GM23248 (cell line): ENCODE results near the gene FUT8. TPM values are rescaled to one million over a fixed set of nuclear protein-coding genes. Genes with fewer than 3 reads are reported as not detected.

Experiments
- DNase-seq: peaks from one replicate; pipeline ENCODE4 v3.0.0-alpha.2; 2015
- H2AFZ ChIP-seq: fragments of 200-600 bp; sonication (generic); 2 replicates; pipeline ENCODE4 v1.6.1; 2016; ENCODE audit warnings: antibody characterized with exemption
- H3F3A ChIP-seq: fragments of 200-600 bp; sonication (generic); 2 replicates; pipeline ENCODE4 v1.6.1; 2016; ENCODE audit warnings: mild to moderate bottlenecking, antibody characterized with exemption, mixed run types; ENCODE audit not compliant: insufficient read depth
- H3K27ac ChIP-seq: fragments of 200-600 bp; sonication (generic); 2 replicates; pipeline ENCODE4 v1.5.1; 2016; ENCODE audit warnings: mild to moderate bottlenecking
- H3K27me3 ChIP-seq: fragments of 200-600 bp; sonication (generic); replicated peaks from 2 replicates; pipeline ENCODE4 v1.6.1; 2016; ENCODE audit warnings: mild to moderate bottlenecking; ENCODE audit not compliant: insufficient read depth
- H3K36me3 ChIP-seq: fragments of 200-600 bp; sonication (generic); 2 replicates; pipeline ENCODE4 v1.6.1; 2016; ENCODE audit warnings: low read depth, mild to moderate bottlenecking
- H3K4me1 ChIP-seq: fragments of 200-600 bp; sonication (generic); 2 replicates; pipeline ENCODE4 v1.6.1; 2016; ENCODE audit warnings: mild to moderate bottlenecking; ENCODE audit not compliant: insufficient read depth
- H3K4me2 ChIP-seq: fragments of 200-600 bp; sonication (generic); one replicate; pipeline ENCODE4 v1.6.1; 2016; ENCODE audit warnings: mild to moderate bottlenecking; ENCODE audit not compliant: unreplicated experiment
- H3K4me3 ChIP-seq: fragments of 200-600 bp; sonication (generic); 2 replicates; pipeline ENCODE4 v1.5.1; 2016; ENCODE audit warnings: mild to moderate bottlenecking
- H3K79me2 ChIP-seq: fragments of 200-600 bp; sonication (generic); 2 replicates; pipeline ENCODE4 v1.6.1; 2016; ENCODE audit warnings: mild to moderate bottlenecking; ENCODE audit not compliant: insufficient read depth
- H3K9ac ChIP-seq: fragments of 200-600 bp; sonication (generic); 2 replicates; pipeline ENCODE4 v1.6.1; 2016; ENCODE audit warnings: mild to moderate bottlenecking
- H3K9me2 ChIP-seq: fragments of 200-600 bp; sonication (generic); 2 replicates; pipeline ENCODE4 v1.6.1; 2016; ENCODE audit warnings: mixed run types, mild to moderate bottlenecking, moderate library complexity; ENCODE audit not compliant: insufficient read depth
- H3K9me3 ChIP-seq: fragments of 200-600 bp; sonication (generic); one replicate; pipeline ENCODE4 v1.6.1; 2017; ENCODE audit warnings: low read depth
- H4K20me1 ChIP-seq: fragments of 200-600 bp; sonication (generic); 2 replicates; pipeline ENCODE4 v1.6.0; 2016; ENCODE audit not compliant: insufficient read depth
- EZH2 ChIP-seq: fragments of 200-600 bp; sonication (generic); IDR thresholded peaks from 2 replicates; pipeline ENCODE4 v1.6.1; 2018; ENCODE audit warnings: antibody characterized with exemption, mild to moderate bottlenecking; ENCODE audit not compliant: insufficient read depth, poor library complexity, severe bottlenecking
- EZH2phosphoT487 ChIP-seq: fragments of 200-600 bp; sonication (generic); IDR thresholded peaks from 2 replicates; pipeline ENCODE4 v1.6.1; 2018; ENCODE audit warnings: antibody characterized with exemption, moderate library complexity, mild to moderate bottlenecking, low read depth; ENCODE audit not compliant: insufficient read depth
- WGBS, 2 experiments: methylation state at CpG; one replicate each; pipeline ENCODE4 v1.1.6; 2015 to 2017; ENCODE audit warnings: low lambda C conversion rate in 2 of 2, low coverage in 1 of 2; ENCODE audit errors: missing lambda C conversion rate in 2 of 2; 5-methylcytosine and 5-hydroxymethylcytosine counted together
- in situ Hi-C: fragments of 300-500 bp; cut with MboI; formaldehyde crosslinking; loops from 2 replicates; pipeline ENCODE4 v1.15.0; 2020
- polyA plus RNA-seq: library from polyadenylated mRNA; unstranded; fragments of >200 nt; fragmentation: Nextera tagmentation; extraction: Ambion mirVana; gene quantifications from 2 replicates; pipeline ENCODE4 v1.2.1, GENCODE V29; 2016
- total RNA-seq: library from RNA; depleted of rRNA; stranded (reverse); fragments of >200 nt; shearing (Covaris generic); gene quantifications from 2 replicates; pipeline ENCODE4 v1.2.3, GENCODE V29; 2014

The FUT8 gene
- total and polyA plus RNA-seq, 2 experiments from 2014 or later = 40.0 to 60.6 TPM

GRCh38 chr14:65531148-65531547 is 118.6 kb downstream of the FUT8 start:
- TF ChIP-seq EZH2 (no peak), EZH2phosphoT487 (no peak)
- WGBS, 2 experiments = 97 to 98% methylated on average over 3 of the region's 3 CpGs
- peaks cover 93% of the 10 kb centered on the region for H3K79me2 ChIP-seq

GRCh38 chr14:65533736-65534404 is 121.3 kb downstream of the FUT8 start:
- in situ Hi-C loops = no loop called here
- no peak for DNase-seq
- no peak overlapping the region for H3K4me2 ChIP-seq
- no peaks in the 10 kb centered on the region for H3K36me3 ChIP-seq
- no peaks in the 10 kb centered on the region for H3K4me1 ChIP-seq
- no peak overlapping the region for H2AFZ ChIP-seq
- H3K27ac ChIP-seq = no peak overlapping the region
- no peaks in the 10 kb centered on the region for H3K9me3 ChIP-seq
- 98 to 99% methylated on average over 4 of the region's 4 CpGs for WGBS, 2 experiments
- H4K20me1 ChIP-seq = no peaks in the 10 kb centered on the region; the same call in 1 of the 2 replicates
- no peaks in the 10 kb centered on the region for H3K27me3 ChIP-seq
- no peak overlapping the region for H3K9ac ChIP-seq
- H3K79me2 ChIP-seq = peaks cover 98% of the 10 kb centered on the region
- no peak overlapping the region for H3K4me3 ChIP-seq
- H3F3A ChIP-seq = no peaks in the 10 kb centered on the region
- H3K9me2 ChIP-seq = no peaks in the 10 kb centered on the region
- no peak for TF ChIP-seq EZH2
- no peak for TF ChIP-seq EZH2phosphoT487

More at GRCh38 chr14:65531148-65531547, 118.6 kb downstream of the FUT8 start:
- no peaks in the 10 kb centered on the region for H3K36me3 ChIP-seq
- no peak overlapping the region for H3K4me3 ChIP-seq
- no peaks in the 10 kb centered on the region for H3F3A ChIP-seq
- no peak overlapping the region for H3K4me2 ChIP-seq
- in situ Hi-C loops = no loop called here
- no peaks in the 10 kb centered on the region for H3K9me3 ChIP-seq
- DNase-seq = no peak
- no peaks in the 10 kb centered on the region for H3K27me3 ChIP-seq
- H3K9me2 ChIP-seq = no peaks in the 10 kb centered on the region
- H3K4me1 ChIP-seq = no peaks in the 10 kb centered on the region
- no peak overlapping the region for H3K9ac ChIP-seq
- no peaks in the 10 kb centered on the region; the same call in 1 of the 2 replicates for H4K20me1 ChIP-seq
- no peak overlapping the region for H2AFZ ChIP-seq
- H3K27ac ChIP-seq = no peak overlapping the region

GRCh38 chr14:65536781-65537423 is 124.4 kb downstream of the FUT8 start:
- Histone ChIP-seq H3K9me3 (no peaks in the 10 kb centered on the region), H3K27ac (no peak overlapping the region), H4K20me1 (no peaks in the 10 kb centered on the region; the same call in 1 of the 2 replicates), H3K27me3 (no peaks in the 10 kb centered on the region), H3F3A (no peaks in the 10 kb centered on the region), H3K9ac (no peak overlapping the region), H3K4me1 (no peaks in the 10 kb centered on the region), H3K4me2 (no peak overlapping the region), H3K36me3 (no peaks in the 10 kb centered on the region), H3K4me3 (no peak overlapping the region), H3K9me2 (no peaks in the 10 kb centered on the region), H2AFZ (no peak overlapping the region), H3K79me2 (peaks cover 99% of the 10 kb centered on the region)
- 98% methylated on average over 2 of the region's 2 CpGs for WGBS, 2 experiments
- TF ChIP-seq EZH2phosphoT487 (no peak), EZH2 (no peak)
- no peak for DNase-seq
- in situ Hi-C loops = no loop called here

- Histone ChIP-seq H3K4me2 (no peak overlapping the region), H2AFZ (no peak overlapping the region), H3K9me2 (no peaks in the 10 kb centered on the region), H3K27me3 (no peaks in the 10 kb centered on the region), H3K4me3 (no peak overlapping the region), H4K20me1 (no peaks in the 10 kb centered on the region), H3K4me1 (no peaks in the 10 kb centered on the region), H3K36me3 (no peaks in the 10 kb centered on the region), H3K27ac (no peak overlapping the region), H3F3A (no peaks in the 10 kb centered on the region), H3K9me3 (no peaks in the 10 kb centered on the region), H3K79me2 (peaks cover 88% of the 10 kb centered on the region), H3K9ac (no peak overlapping the region)
- 94 to 97% methylated on average over 2 of the region's 2 CpGs for WGBS, 2 experiments
- no peak for DNase-seq
- TF ChIP-seq EZH2phosphoT487 = no peak
- in situ Hi-C loops = no loop called here
Observed at GRCh38 chr14:65548878-65549277, 136.3 kb downstream of the FUT8 start.
